Measurements from ENCODE around the gene DERL3.

DNA sequence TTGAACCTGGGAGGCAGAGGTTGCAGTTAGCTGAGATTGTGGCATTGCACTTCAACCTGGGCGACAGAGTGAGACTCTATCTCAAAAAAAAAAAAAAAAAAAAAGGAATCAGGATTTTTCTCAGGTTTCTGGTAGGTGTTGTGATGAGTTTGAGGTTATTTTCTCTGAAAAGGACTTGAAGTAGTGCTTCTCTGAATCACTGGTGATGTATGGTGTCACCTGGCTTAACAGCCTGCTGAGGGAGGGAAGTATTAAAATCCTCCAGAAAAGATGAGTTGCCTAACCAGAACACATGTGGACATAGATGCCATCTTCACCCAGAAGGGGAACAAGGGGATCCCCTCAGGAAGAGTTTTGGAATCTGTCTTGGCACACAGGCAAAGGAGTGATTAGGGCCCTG lies 32.0 kb downstream of the DERL3 start:
- TF ChIP-seq, protein P1, sequence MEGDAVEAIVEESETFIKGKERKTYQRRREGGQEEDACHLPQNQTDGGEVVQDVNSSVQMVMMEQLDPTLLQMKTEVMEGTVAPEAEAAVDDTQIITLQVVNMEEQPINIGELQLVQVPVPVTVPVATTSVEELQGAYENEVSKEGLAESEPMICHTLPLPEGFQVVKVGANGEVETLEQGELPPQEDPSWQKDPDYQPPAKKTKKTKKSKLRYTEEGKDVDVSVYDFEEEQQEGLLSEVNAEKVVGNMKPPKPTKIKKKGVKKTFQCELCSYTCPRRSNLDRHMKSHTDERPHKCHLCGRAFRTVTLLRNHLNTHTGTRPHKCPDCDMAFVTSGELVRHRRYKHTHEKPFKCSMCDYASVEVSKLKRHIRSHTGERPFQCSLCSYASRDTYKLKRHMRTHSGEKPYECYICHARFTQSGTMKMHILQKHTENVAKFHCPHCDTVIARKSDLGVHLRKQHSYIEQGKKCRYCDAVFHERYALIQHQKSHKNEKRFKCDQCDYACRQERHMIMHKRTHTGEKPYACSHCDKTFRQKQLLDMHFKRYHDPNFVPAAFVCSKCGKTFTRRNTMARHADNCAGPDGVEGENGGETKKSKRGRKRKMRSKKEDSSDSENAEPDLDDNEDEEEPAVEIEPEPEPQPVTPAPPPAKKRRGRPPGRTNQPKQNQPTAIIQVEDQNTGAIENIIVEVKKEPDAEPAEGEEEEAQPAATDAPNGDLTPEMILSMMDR (IDR thresholded peaks at IDR 0.05), result no peak
- TF ChIP-seq POLR2A (IDR thresholded peaks at IDR 0.05) (no peak), POLR2AphosphoS5 (IDR thresholded peaks at IDR 0.05) (no peak)
